Heart left ventricle (tissue), 16 donors: ENCODE results near the gene HTT-AS. TPM values are rescaled to one million over a fixed set of nuclear protein-coding genes. Genes with fewer than 3 reads are reported as not detected.

ENCODE experiments used
- ATAC-seq, 4 donors: fragments of 200-7000 bp; cut with Tn5 transposase; one replicate each; pipeline ENCODE4 v1.9.1; 2020 to 2022; ENCODE audit warnings: moderate library complexity in 4 of 4, mild to moderate bottlenecking in 3 of 4, moderate number of reproducible peaks in 1 of 4
- DNase-seq, 5 donors: peaks; one replicate each; pipeline ENCODE4 v3.0.0-alpha.2; 2020
- H3K27ac ChIP-seq, 12 donors: fragments of 200-600 bp; sonication (generic) in 4 of 12; one replicate each; pipeline versions ENCODE4 v1.5.0 to v1.8.0; 2016 to 2022; ENCODE audit warnings: mild to moderate bottlenecking in 2 of 12
- H3K27me3 ChIP-seq, 9 donors: fragments of 200-600 bp; sonication (generic) in 2 of 9; one replicate each; pipeline versions ENCODE4 v1.5.1 to v1.8.0; 2016 to 2022; ENCODE audit warnings: mild to moderate bottlenecking in 3 of 9
- H3K36me3 ChIP-seq, 9 donors: fragments of 200-600 bp; sonication (generic) in 2 of 9; one replicate each; pipeline versions ENCODE4 v1.5.0 to v1.8.0; 2018 to 2022; ENCODE audit warnings: mild to moderate bottlenecking in 2 of 9
- H3K4me1 ChIP-seq, 12 donors: fragments of 200-600 bp; sonication (generic) in 4 of 12; one replicate each; pipeline versions ENCODE4 v1.5.0 to v1.8.0; 2016 to 2022; ENCODE audit warnings: mild to moderate bottlenecking in 3 of 12
- H3K4me3 ChIP-seq, 12 donors: fragments of 200-600 bp; sonication (generic) in 4 of 12; one replicate each; pipeline versions ENCODE4 v1.5.0 to v1.8.0; 2017 to 2022; ENCODE audit warnings: mild to moderate bottlenecking in 9 of 12, moderate library complexity in 4 of 12
- H3K9me3 ChIP-seq, 12 donors: fragments of 200-600 bp; sonication (generic) in 4 of 12; one replicate each; pipeline versions ENCODE4 v1.5.0 to v1.8.0; 2016 to 2022; ENCODE audit warnings: mild to moderate bottlenecking in 1 of 12
- CTCF ChIP-seq, 12 donors: fragments of 200-600 bp; sonication (generic) in 4 of 12; IDR thresholded peaks; one replicate each; pipeline versions ENCODE4 v1.5.0 to v1.8.0; 2018 to 2022; ENCODE audit warnings: antibody characterized with exemption in 12 of 12, mild to moderate bottlenecking in 5 of 12
- POLR2A ChIP-seq, 2 donors: fragments of 450-650 bp; IDR thresholded peaks; one replicate each; pipeline ENCODE4 v1.6.1; 2017; ENCODE audit warnings: antibody characterized with exemption in 2 of 2, mild to moderate bottlenecking in 2 of 2, moderate library complexity in 2 of 2
- WGBS, 4 donors: extraction: QIAGEN DNeasy Blood & Tissue Kit in 2 of 4; methylation state at CpG; one replicate each; pipeline versions ENCODE4 v1.1.5 to v1.1.7; 2013 to 2018; 5-methylcytosine and 5-hydroxymethylcytosine counted together
- intact Hi-C, 10 donors: fragments of 100-400 bp; cut with DNase I; formaldehyde crosslinking; loops; one replicate each; pipeline versions ENCODE4 v1.11.1 to v1.14.2; 2022
- polyA plus RNA-seq, 2 donors: library from polyadenylated mRNA; stranded (reverse); fragments of 200-250 nt; gene quantifications; one replicate each; pipeline ENCODE4 v1.2.3, GENCODE V29; 2013
- total RNA-seq, 9 donors: library from RNA; depleted of rRNA in 2 of 9; stranded (reverse); fragments of >200 nt in 2 of 9; fragmentation: NEBNext Ultra II Directional in 3 of 9; extraction: Animal tissue kit (Norgen Biotek cat#: 25700) in 3 of 9; gene quantifications; one replicate each; pipeline versions ENCODE4 v1.1.0 to v1.2.4, GENCODE V29; 2016 to 2023
- donor health status: ischemic (EF 13 %, LVEDD 7.1; RV severe dilation, severe dysfunction).
- donor health status: healthy with polysubstance abuse.
- donor health status: DM: no; HTN: yes; CAD: no.
- donor health status: DM: no; HTN: no; CAD: no.
- donor health status: ischemic (EF 25% LVEDD 6.9; RV normal size, moderate dysfunction).
- donor health status: ischemic (EF 25% LVEDD 5.7; RV mildly dilated, moderate dysfunction).
- donor health status: healthy.
- donor health status: DM: yes; HTN: yes; CAD: no.
- donor health status: ischemic (EF 35%, LVEDD 5.7; RV mildly dilated, moderate dysfunction).
- donor health status: nonischemic (EF 11% LVEDD 7.7; RV severe dilation, severe dysfunction).
- donor health status: DM: yes; HTN: yes; CAD: no.
- donor health status: PGD.
- donor health status: ischemic (EF 29% LVEDD 5.4; RV normal size, mild dysfunction).
- donor health status: nonischemic (EF 23%, LVEDD 6.1; RV moderate dilation, normal function).

Gene HTT-AS
- total and polyA plus RNA-seq, 11 donors, result not detected

- H3K4me1 ChIP-seq, result no peaks in the 10 kb centered on the region
- H3K4me3 ChIP-seq, result no peak overlapping the region
- TF ChIP-seq POLR2A (IDR thresholded peaks at IDR 0.05), result no peak
- no peak for TF ChIP-seq CTCF (IDR thresholded peaks at IDR 0.05)
- WGBS, 4 donors, result 76 to 81% (median 78%) methylated on average over 18 of the region's 18 CpGs
- no peaks in the 10 kb centered on the region for H3K9me3 ChIP-seq
- H3K27ac ChIP-seq, result no peak overlapping the region
- H3K36me3 ChIP-seq, result peaks cover 0 to 5% (median 0%) of the 10 kb centered on the region in 9 donors
- ATAC-seq, result no peak
- intact Hi-C loops, result loop anchor here in 2 of 10 donors (5.0 to 10.0 kb wide), 2 partner anchors 63 to 266 kb away; no protein-coding TSS in a partner anchor
- DNase-seq, result no peak
- no peaks in the 10 kb centered on the region for H3K27me3 ChIP-seq
These were observed 43.6 kb downstream of the HTT-AS start for GRCh38 chr4:3030566-3031356.

- no peak for TF ChIP-seq CTCF (IDR thresholded peaks at IDR 0.05)
- TF ChIP-seq POLR2A (IDR thresholded peaks at IDR 0.05), result no peak
- intact Hi-C loops, result no loop called here
- no peak overlapping the region for H3K27ac ChIP-seq
- no peaks in the 10 kb centered on the region for H3K27me3 ChIP-seq
- DNase-seq (no peak), ATAC-seq (no peak)
- H3K4me1 ChIP-seq, result no peaks in the 10 kb centered on the region
- H3K9me3 ChIP-seq, result no peaks in the 10 kb centered on the region
- 95 to 98% (median 96%) methylated on average over 7 to 9 of the region's 9 CpGs for WGBS, 4 donors
- H3K4me3 ChIP-seq, result no peak overlapping the region
- peaks cover 0 to 5% (median 0%) of the 10 kb centered on the region in 9 donors for H3K36me3 ChIP-seq
These were observed 44.9 kb downstream of the HTT-AS start for GRCh38 chr4:3029464-3029863.

- intact Hi-C loops, result no loop called here
These were observed 47.8 kb downstream of the HTT-AS start for GRCh38 chr4:3026540-3026939.

More at GRCh38 chr4:3026540-3026939, 47.8 kb downstream of the HTT-AS start:
- Histone ChIP-seq H3K9me3 (no peaks in the 10 kb centered on the region), H3K27me3 (no peaks in the 10 kb centered on the region), H3K27ac (no peak overlapping the region), H3K4me3 (no peak overlapping the region), H3K4me1 (no peaks in the 10 kb centered on the region), H3K36me3 (peaks cover 0 to 5% (median 0%) of the 10 kb centered on the region in 9 donors)
- TF ChIP-seq CTCF (IDR thresholded peaks at IDR 0.05) (no peak), POLR2A (IDR thresholded peaks at IDR 0.05) (no peak)
- no peak for ATAC-seq
- DNase-seq, result no peak
- WGBS, 4 donors, result 87 to 97% (median 91%) methylated on average over 9 of the region's 9 CpGs
